Parietal lobe (tissue), 2 donors: ENCODE data around the gene NKX2-4. TPM values are rescaled to one million over a fixed set of nuclear protein-coding genes. Genes with fewer than 3 reads are reported as not detected.

Experiments
- small RNA-seq: library from RNA; depleted of rRNA; stranded (forward); fragments of <200 nt; gene quantifications from one replicate; pipeline ENCODE3, GENCODE V24; 2014; ENCODE audit warnings: low replicate concordance
- total RNA-seq: library from RNA; depleted of rRNA; stranded (reverse); fragments of >200 nt; gene quantifications from one replicate; pipeline ENCODE4 v1.2.3, GENCODE V29; 2014

The NKX2-4 gene
- not detected for total RNA-seq

GRCh38 chr20:21397341-21398108, at the start of gene NKX2-4:
NKX2-4 (minus strand) TSS chr20:21397526; CDS start chr20:21397399, 127 bp downstream.

Small RNA genes within 50 kb of the gene (small RNA-seq; reads per million reads assigned to genes)
- gene RN7SKP140, result not detected

Other genes starting within 250 kb of the NKX2-4 start
- gene XRN2, start 94.2 kb downstream of the NKX2-4 start, total RNA-seq, result 77.6 TPM
- 0.31 TPM for gene NKX2-2, start 116.5 kb upstream of the NKX2-4 start, total RNA-seq